Adrenal gland (tissue), 5 donors: ENCODE results near the gene TRAF3.

Experiments
- CTCF ChIP-seq, 6 experiments: fragments of 450-650 bp in 4 of 6; fragments of 200-600 bp in 2 of 6; sonication (generic) in 1 of 6; IDR thresholded peaks; 1 replicate in 5 of 6; 2 replicates in 1 of 6; pipeline versions ENCODE4 v1.5.1 to v1.8.0; 2016 to 2021; ENCODE audit warnings: antibody characterized with exemption in 6 of 6, mild to moderate bottlenecking in 2 of 6, moderate library complexity in 1 of 6
- POLR2A ChIP-seq, 2 donors: fragments of 450-650 bp; IDR thresholded peaks; one replicate each; pipeline ENCODE4 v1.6.1; 2017; ENCODE audit warnings: antibody characterized with exemption in 2 of 2, mild to moderate bottlenecking in 2 of 2, moderate library complexity in 1 of 2
- donor health status: DM: no; HTN: no; CAD: no.

GRCh38 chr14:102863381-102863780 is 86.1 kb downstream of the TRAF3 start:
- TF ChIP-seq POLR2A (IDR thresholded peaks at IDR 0.05) (no peak), CTCF (IDR thresholded peaks at IDR 0.05) (no peak)
